ENCODE data around the gene RIPK1. TPM values are rescaled to one million over a fixed set of nuclear protein-coding genes. Genes with fewer than 3 reads are reported as not detected.

RIPK1 gene
- total RNA-seq (2021; fragmentation: NEBNext Ultra II Directional; extraction: Animal tissue kit (Norgen Biotek cat#: 25700)): 20.7 and 22.9 TPM in 2 replicates
- polyA plus RNA-seq (2011; rRNA removed): 5.5 and 5.9 TPM in 2 replicates
- 9.7 TPM for polyA plus RNA-seq (2011; cell fraction: cytosol; rRNA removed)
- 8.1 TPM for polyA plus RNA-seq (2011; cell fraction: nucleus; rRNA removed)
- 9.6 to 15.1 TPM (median 12.2 TPM) in 4 replicates for polyA plus RNA-seq (2012, experiment 1 of 2)
- 1.5 TPM for polyA plus RNA-seq (2012, experiment 2 of 2)
- 11.9 TPM for polyA plus RNA-seq (2013, experiment 1 of 2)
- 12.2 TPM for polyA plus RNA-seq (2013, experiment 2 of 2)
- polyA minus RNA-seq (2011; rRNA and poly(A)+ RNA removed): 12.2 and 18.1 TPM in 2 replicates
- 6.1 TPM for polyA minus RNA-seq (2011; cell fraction: cytosol; rRNA and poly(A)+ RNA removed)
- 6.8 TPM for polyA minus RNA-seq (2011; cell fraction: nucleus; rRNA and poly(A)+ RNA removed)
- long read RNA-seq, experiment 1, partial matches to known transcripts: 3 of 13 reads
- long read RNA-seq, experiment 1, other reads (novel, unspliced or antisense): 9 of 13 reads
- long read RNA-seq, experiment 2, partial matches to known transcripts: 0 of 6 reads
- long read RNA-seq, experiment 2, other reads (novel, unspliced or antisense): 6 of 6 reads

- Histone ChIP-seq H2BK5ac (ENCODE audit: low read depth, low read length) (peak within 1 kb of the TSS; percentile 81), H2BK12ac (ENCODE audit: low read depth, low read length) (peak within 1 kb of the TSS; percentile 43; the same call in 1 of the 2 replicates), H3K56ac (replicated peaks; ENCODE audit: insufficient read length, low read depth, low read length) (peak within 1 kb of the TSS; percentile 70), H3K27me3 (replicated peaks in 1 of 4; ENCODE audit: control insufficient read depth in 3 of 4, extremely low read depth in 1 of 4, insufficient read depth in 3 of 4, low read length in 3 of 4) (no peaks in the 10 kb centered on the region), H3K36me3 (ENCODE audit: control insufficient read depth in 2 of 4, insufficient read depth in 4 of 4, low read length in 3 of 4) (peaks cover 0 to 8% (median 0%) of the 10 kb centered on the region in 4 experiments; a peak in 1 of 8 replicates), H3K23ac (ENCODE audit: insufficient read length) (no peak within 1 kb of the TSS), H2BK20ac (ENCODE audit: low read length) (no peak within 1 kb of the TSS), H2BK120ac (replicated peaks; ENCODE audit: low read depth, low read length) (peak within 1 kb of the TSS; percentile 18), H2BK15ac (ENCODE audit: low read length) (0 out of 2 replicates have a peak within 1 kb of the TSS, but pooled peaks have one; percentile 29), H4K5ac (ENCODE audit: insufficient read length, low read depth, low read length) (peak within 1 kb of the TSS; percentile 90), H3K27ac (ENCODE audit: low read depth, low read length) (peak within 1 kb of the TSS; percentile 81; the same call in 1 of the 2 replicates), H3K4me3 (ENCODE audit: extremely low read depth in 1 of 4, insufficient read depth in 2 of 4, low read depth in 3 of 4, low read length in 4 of 4) (peak within 1 kb of the TSS; percentile 72 to 88 (median 74)), H3K4ac (replicated peaks; ENCODE audit: insufficient read length, low read depth, low read length) (peak within 1 kb of the TSS; percentile 87), H4K8ac (ENCODE audit: extremely low read depth, insufficient read depth, low read length) (peak within 1 kb of the TSS; percentile 81), H3K4me1 (replicated peaks in 1 of 4; ENCODE audit: control insufficient read depth in 3 of 4, insufficient read depth in 4 of 4, low read length in 3 of 4) (peaks cover 4 to 9% (median 6%) of the 10 kb centered on the region in 4 experiments; a peak in 5 of 7 replicates), H2AFZ (ENCODE audit: low read length) (no peak within 1 kb of the TSS), H3K18ac (ENCODE audit: extremely low read depth, low read length) (peak within 1 kb of the TSS; percentile 83), H3K9ac (replicated peaks in 1 of 4; ENCODE audit: extremely low read depth in 1 of 4, low read depth in 3 of 4, low read length in 3 of 4) (peak within 1 kb of the TSS; percentile 52 to 58 (median 56); a peak in 6 of 7 replicates), H4K91ac (replicated peaks; ENCODE audit: insufficient read length, low read length) (peak within 1 kb of the TSS; percentile 65), H3K4me2 (ENCODE audit: insufficient read depth in 1 of 2, low read depth in 2 of 2, low read length in 2 of 2) (peak within 1 kb of the TSS; percentile 73 to 86), H3K14ac (ENCODE audit: insufficient read length) (no peak within 1 kb of the TSS), H4K20me1 (replicated peaks in 1 of 2; ENCODE audit: control insufficient read depth in 1 of 2, insufficient read depth in 2 of 2, low read length in 2 of 2) (peaks cover 0 to 1% of the 10 kb centered on the region in 2 experiments), H3K79me1 (ENCODE audit: low read depth, low read length) (peaks cover 5% of the 10 kb centered on the region; the same call in 1 of the 2 replicates), H3K9me3 (ENCODE audit: insufficient read depth in 2 of 2, low read depth in 1 of 2, low read length in 1 of 2) (peaks cover 4 to 7% of the 10 kb centered on the region in 2 experiments; a peak in 2 of 4 replicates), H3K79me2 (ENCODE audit: control insufficient read depth in 1 of 2, insufficient read depth in 2 of 2, low read length in 2 of 2) (peaks cover 3 to 49% of the 10 kb centered on the region in 2 experiments; a peak in 3 of 4 replicates), H3K23me2 (ENCODE audit: low read depth, low read length) (peaks cover 16% of the 10 kb centered on the region; the same call in 1 of the 2 replicates), H2AK5ac (ENCODE audit: low read depth, low read length) (no peak within 1 kb of the TSS)
- FAIRE-seq (no peak), DNase-seq (ENCODE audit: low read depth in 1 of 2, low spot score in 2 of 2) (peak in 1 of 2 experiments; percentile 91)
- POLR2A ChIA-PET (ENCODE audit: partially characterized antibody): interaction anchor here (0.8 to 2.5 kb wide), 8 partner anchors 9 to 161 kb away, joined by 3 to 13 read pairs (median 3); no protein-coding TSS in a partner anchor
- CTCF ChIA-PET (ENCODE audit: partially characterized antibody): interaction anchor here (0.6 to 1.8 kb wide), 4 partner anchors 19 to 116 kb away, joined by 3 to 6 read pairs (median 4); no protein-coding TSS in a partner anchor
- 3% methylated on average over 84 of the region's 112 CpGs; no CpG with 5 or more reads in 1 of the 2 experiments for WGBS, 2 experiments (ENCODE audit: extremely low coverage in 1 of 2, insufficient coverage in 1 of 2, insufficient read length in 1 of 2, insufficient replicate concordance in 2 of 2, low coverage in 1 of 2, low lambda C conversion rate in 2 of 2, missing lambda C conversion rate in 1 of 2)
- peak; percentile 84 for TF ChIP-seq ASH2L (IDR thresholded peaks at IDR 0.05; ENCODE audit: low read length)
- TF ChIP-seq CTCF (IDR thresholded peaks at IDR 0.05; ENCODE audit: control extremely low read depth in 1 of 3, insufficient read depth in 1 of 3, low read depth in 1 of 3, low read length in 3 of 3): peak in 2 of 3 experiments; percentile 29; a peak in 1 of 4 replicates
- no peak for TF ChIP-seq CBX8 (IDR thresholded peaks at IDR 0.05; ENCODE audit: borderline replicate concordance, low read depth, low read length)
- TF ChIP-seq EGR1 (IDR thresholded peaks at IDR 0.05; ENCODE audit: borderline replicate concordance, low read depth, low read length): peak; percentile 63
- no peak for TF ChIP-seq JUN (IDR thresholded peaks at IDR 0.05; ENCODE audit: low read depth, low read length)
These were observed at the start of gene RIPK1 for GRCh38 chr6:3068329-3069214. Gene RIPK1 (plus strand): TSS chr6:3068494. CDS start chr6:3076824, 8,330 bp downstream.
